HEK293 (cell line): Measurements from ENCODE around the gene SLC44A5.
"Not testable (repeated sequence)": the region's sequence is repeated elsewhere in the genome, so short reads cannot be mapped to it uniquely, and the experiment has no call there.

Experiments
- CTCF ChIA-PET: fragments of 350-600 bp; formaldehyde crosslinking; extraction: SDS; loops from one replicate; lab custom pipeline; 2021; ENCODE audit warnings: antibody characterized with exemption; lab: Yijun Ruan, JAX
- POLR2A ChIA-PET: fragments of 300-600 bp; formaldehyde crosslinking; extraction: SDS; loops from one replicate; lab custom pipeline; 2020; ENCODE audit warnings: antibody characterized with exemption, inconsistent platforms; lab: Yijun Ruan, JAX
- H3K27ac ChIP-seq: fragments of 200-500 bp; sonication (Bioruptor generic); 2 replicates; pipeline ENCODE4 v1.5.1; 2014; ENCODE audit warnings: low read depth, low read length, control low read depth, inconsistent platforms; ENCODE audit errors: extremely low read depth
- H3K36me3 ChIP-seq, 2 experiments: fragments of 200-500 bp in 1 of 2; sonication (Bioruptor generic) in 1 of 2; 1 replicate in 1 of 2; 2 replicates in 1 of 2; pipeline ENCODE4 v1.5.1; 2014 to 2017; ENCODE audit warnings: inconsistent platforms in 2 of 2, low read length in 2 of 2; ENCODE audit not compliant: control insufficient read depth in 2 of 2, insufficient read depth in 1 of 2
- H3K4me1 ChIP-seq: fragments of 200-500 bp; sonication (Bioruptor generic); 2 replicates; pipeline ENCODE4 v1.5.1; 2014; ENCODE audit warnings: mild to moderate bottlenecking, low read length, inconsistent platforms; ENCODE audit not compliant: control insufficient read depth, insufficient read depth
- H3K4me3 ChIP-seq: 2 replicates; pipeline ENCODE4 v1.5.1; 2011; ENCODE audit warnings: low read depth, mild to moderate bottlenecking, control low read depth, low read length, moderate library complexity
- H3K9me3 ChIP-seq: fragments of 200-500 bp; sonication (Bioruptor generic); 2 replicates; pipeline ENCODE4 v1.5.1; 2014; ENCODE audit warnings: low read depth, low read length, inconsistent platforms; ENCODE audit not compliant: control insufficient read depth, insufficient read depth
- BCL11B ChIP-seq: fragments of 450-650 bp; formaldehyde crosslinking; IDR thresholded peaks from 2 replicates; pipeline ENCODE4 v1.5.1; 2016; ENCODE audit warnings: low read depth, missing biosample characterization, missing genetic modification characterization
- EGR2 ChIP-seq: fragments of 450-650 bp; formaldehyde crosslinking; IDR thresholded peaks from 2 replicates; pipeline ENCODE4 v1.5.1; 2016; ENCODE audit warnings: low read depth, missing biosample characterization, missing genetic modification characterization
- ELK4 ChIP-seq: IDR thresholded peaks from 2 replicates; pipeline ENCODE4 v1.6.1; 2011; ENCODE audit warnings: mild to moderate bottlenecking, low read depth, low read length, borderline replicate concordance
- HIC1 ChIP-seq: fragments of 450-650 bp; formaldehyde crosslinking; IDR thresholded peaks from 2 replicates; pipeline ENCODE4 v1.5.1; 2016; ENCODE audit warnings: missing biosample characterization, missing genetic modification characterization
- HOXD13 ChIP-seq: sonication (generic); formaldehyde crosslinking; IDR thresholded peaks from 2 replicates; pipeline ENCODE4 v1.8.0; 2022; ENCODE audit warnings: missing genetic modification reagents, borderline replicate concordance
- ZNF133 ChIP-seq: fragments of 450-650 bp; formaldehyde crosslinking; IDR thresholded peaks from 2 replicates; pipeline ENCODE4 v1.5.1; 2016; ENCODE audit warnings: missing biosample characterization, missing genetic modification characterization
- ZNF37A ChIP-seq: fragments of 450-650 bp; IDR thresholded peaks from 2 replicates; pipeline ENCODE4 v1.5.1; 2018; ENCODE audit warnings: missing biosample characterization, missing genetic modification characterization
- ZNF391 ChIP-seq: fragments of 450-650 bp; formaldehyde crosslinking; IDR thresholded peaks from 2 replicates; pipeline ENCODE4 v1.5.1; 2016; ENCODE audit warnings: low read depth, missing biosample characterization, missing genetic modification characterization, borderline replicate concordance
- ZNF791 ChIP-seq: fragments of 450-650 bp; formaldehyde crosslinking; IDR thresholded peaks from 2 replicates; pipeline ENCODE4 v1.5.1; 2016; ENCODE audit warnings: missing biosample characterization, missing genetic modification characterization
- TF ChIP-seq, protein P1 (sequence below): fragments of 450-650 bp; formaldehyde crosslinking; IDR thresholded peaks from 2 replicates; pipeline ENCODE4 v1.5.1; 2016; ENCODE audit warnings: missing biosample characterization, missing genetic modification characterization
- TF ChIP-seq, protein P2 (sequence below): fragments of 450-650 bp; formaldehyde crosslinking; IDR thresholded peaks from 2 replicates; pipeline ENCODE4 v1.5.1; 2017; ENCODE audit warnings: missing biosample characterization, missing genetic modification characterization
- TF ChIP-seq, protein P3 (sequence below): fragments of 450-650 bp; formaldehyde crosslinking; IDR thresholded peaks from 2 replicates; pipeline ENCODE4 v1.5.1; 2016; ENCODE audit warnings: missing biosample characterization, missing genetic modification characterization

The SLC44A5 gene

GRCh38 chr1:75366595-75366994, 244.3 kb downstream of the SLC44A5 start:
- Histone ChIP-seq H3K36me3 (peaks cover 0 to 18% of the 10 kb centered on the region in 2 experiments; a peak in 1 of 3 replicates), H3K27ac (no peak overlapping the region), H3K4me1 (no peaks in the 10 kb centered on the region), H3K9me3 (no peaks in the 10 kb centered on the region), H3K4me3 (no peak overlapping the region)
- POLR2A ChIA-PET: no interaction called here
- TF ChIP-seq, protein P1, sequence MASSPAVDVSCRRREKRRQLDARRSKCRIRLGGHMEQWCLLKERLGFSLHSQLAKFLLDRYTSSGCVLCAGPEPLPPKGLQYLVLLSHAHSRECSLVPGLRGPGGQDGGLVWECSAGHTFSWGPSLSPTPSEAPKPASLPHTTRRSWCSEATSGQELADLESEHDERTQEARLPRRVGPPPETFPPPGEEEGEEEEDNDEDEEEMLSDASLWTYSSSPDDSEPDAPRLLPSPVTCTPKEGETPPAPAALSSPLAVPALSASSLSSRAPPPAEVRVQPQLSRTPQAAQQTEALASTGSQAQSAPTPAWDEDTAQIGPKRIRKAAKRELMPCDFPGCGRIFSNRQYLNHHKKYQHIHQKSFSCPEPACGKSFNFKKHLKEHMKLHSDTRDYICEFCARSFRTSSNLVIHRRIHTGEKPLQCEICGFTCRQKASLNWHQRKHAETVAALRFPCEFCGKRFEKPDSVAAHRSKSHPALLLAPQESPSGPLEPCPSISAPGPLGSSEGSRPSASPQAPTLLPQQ: no peak
- no peak for TF ChIP-seq ZNF391 (tag by site-specific recombination)
- TF ChIP-seq, protein P2, sequence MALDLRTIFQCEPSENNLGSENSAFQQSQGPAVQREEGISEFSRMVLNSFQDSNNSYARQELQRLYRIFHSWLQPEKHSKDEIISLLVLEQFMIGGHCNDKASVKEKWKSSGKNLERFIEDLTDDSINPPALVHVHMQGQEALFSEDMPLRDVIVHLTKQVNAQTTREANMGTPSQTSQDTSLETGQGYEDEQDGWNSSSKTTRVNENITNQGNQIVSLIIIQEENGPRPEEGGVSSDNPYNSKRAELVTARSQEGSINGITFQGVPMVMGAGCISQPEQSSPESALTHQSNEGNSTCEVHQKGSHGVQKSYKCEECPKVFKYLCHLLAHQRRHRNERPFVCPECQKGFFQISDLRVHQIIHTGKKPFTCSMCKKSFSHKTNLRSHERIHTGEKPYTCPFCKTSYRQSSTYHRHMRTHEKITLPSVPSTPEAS (tag by site-specific recombination): no peak
- no peak for TF ChIP-seq ZNF133 (tag by site-specific recombination)
- TF ChIP-seq BCL11B (tag by site-specific recombination): no peak
- TF ChIP-seq ZNF791 (tag by site-specific recombination): no peak
- no peak for TF ChIP-seq HOXD13 (CRISPR knock-in tag)
- no peak for TF ChIP-seq HIC1
- CTCF ChIA-PET: interaction anchor here (0.7 kb wide), 1 partner anchor 118 kb away, joined by 3 read pairs; no protein-coding TSS in a partner anchor

GRCh38 chr1:75361260-75361659, 249.7 kb downstream of the SLC44A5 start:
- Histone ChIP-seq H3K4me1 (no peaks in the 10 kb centered on the region), H3K36me3 (peaks cover 0 to 5% of the 10 kb centered on the region in 2 experiments; a peak in 1 of 3 replicates), H3K9me3 (no peaks in the 10 kb centered on the region), H3K4me3 (no peak overlapping the region), H3K27ac (no peak overlapping the region)
- TF ChIP-seq ELK4 (no peak), ZNF37A (tag by site-specific recombination) (no peak)
- TF ChIP-seq, protein P3, sequence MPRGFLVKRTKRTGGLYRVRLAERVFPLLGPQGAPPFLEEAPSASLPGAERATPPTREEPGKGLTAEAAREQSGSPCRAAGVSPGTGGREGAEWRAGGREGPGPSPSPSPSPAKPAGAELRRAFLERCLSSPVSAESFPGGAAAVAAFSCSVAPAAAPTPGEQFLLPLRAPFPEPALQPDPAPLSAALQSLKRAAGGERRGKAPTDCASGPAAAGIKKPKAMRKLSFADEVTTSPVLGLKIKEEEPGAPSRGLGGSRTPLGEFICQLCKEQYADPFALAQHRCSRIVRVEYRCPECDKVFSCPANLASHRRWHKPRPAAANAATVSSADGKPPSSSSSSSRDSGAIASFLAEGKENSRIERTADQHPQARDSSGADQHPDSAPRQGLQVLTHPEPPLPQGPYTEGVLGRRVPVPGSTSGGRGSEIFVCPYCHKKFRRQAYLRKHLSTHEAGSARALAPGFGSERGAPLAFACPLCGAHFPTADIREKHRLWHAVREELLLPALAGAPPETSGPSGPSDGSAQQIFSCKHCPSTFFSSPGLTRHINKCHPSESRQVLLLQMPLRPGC: no peak
- TF ChIP-seq, protein P2 (tag by site-specific recombination): no peak
- POLR2A ChIA-PET: no interaction called here
- CTCF ChIA-PET: interaction anchor here (1.0 kb wide), 1 partner anchor 271 kb away, joined by 3 read pairs; no protein-coding TSS in a partner anchor

DNA sequence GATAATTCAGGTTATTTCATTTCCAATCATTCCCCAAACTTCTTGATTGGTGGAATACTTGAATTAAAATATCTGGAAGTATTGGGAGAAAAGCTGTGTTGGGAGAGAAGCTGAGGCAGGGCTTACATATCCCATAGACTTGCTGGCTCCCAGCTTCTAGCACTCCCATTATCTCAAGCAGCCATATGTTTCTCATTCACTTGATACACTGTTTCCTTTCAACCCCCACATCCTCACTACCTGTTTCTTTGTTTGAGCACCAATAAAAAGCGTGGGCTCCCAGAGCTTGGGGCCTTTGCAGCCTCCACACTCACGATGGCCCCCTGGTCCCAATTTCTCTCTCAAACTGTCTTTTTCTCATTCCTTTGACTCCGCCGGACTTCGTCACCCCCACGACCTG, 256.6 kb downstream of the SLC44A5 start:
- POLR2A ChIA-PET, H3K27ac ChIP-seq, H3K4me3 ChIP-seq, H3K4me1 ChIP-seq, H3K9me3 ChIP-seq, H3K36me3 ChIP-seq: not testable (repeated sequence)
- CTCF ChIA-PET: interaction anchor here (1.1 kb wide), 1 partner anchor 11 kb away, joined by 4 read pairs; no protein-coding TSS in a partner anchor
- peak; percentile 23; the same call in 1 of the 2 replicates for TF ChIP-seq EGR2 (tag by site-specific recombination)
